ENCODE data around the gene LAPTM5. TPM values are rescaled to one million over a fixed set of nuclear protein-coding genes. Genes with fewer than 3 reads are reported as not detected.

Gene LAPTM5
- total RNA-seq, 1 experiment from 2014 or later: 1.3 TPM

GRCh38 chr1:30744060-30744756, 13.4 kb downstream of the LAPTM5 start:
- peak; percentile 57 for DNase-seq (ENCODE audit: low read depth)

GRCh38 chr1:30743584-30744059, 14.0 kb downstream of the LAPTM5 start:
- peak; percentile 39 for DNase-seq (ENCODE audit: low read depth)

GRCh38 chr1:30742963-30743559, 14.5 kb downstream of the LAPTM5 start:
- no peak for DNase-seq (ENCODE audit: low read depth)

- DNase-seq (ENCODE audit: low read depth): no peak
Measured at GRCh38 chr1:30742300-30742962, 15.1 kb downstream of the LAPTM5 start.

- no peak for DNase-seq (ENCODE audit: low read depth)
Measured at GRCh38 chr1:30741239-30741894, 16.2 kb downstream of the LAPTM5 start.

- DNase-seq (ENCODE audit: low read depth): no peak
Measured at GRCh38 chr1:30740251-30741238, 17.0 kb downstream of the LAPTM5 start.

GRCh38 chr1:30739601-30740000, 18.0 kb downstream of the LAPTM5 start:
- no peak for DNase-seq (ENCODE audit: low read depth)

- DNase-seq (ENCODE audit: low read depth): no peak
Measured at GRCh38 chr1:30738715-30739559, 18.6 kb downstream of the LAPTM5 start.

GRCh38 chr1:30738040-30738714, 19.4 kb downstream of the LAPTM5 start:
- no peak for DNase-seq (ENCODE audit: low read depth)

- DNase-seq (ENCODE audit: low read depth): no peak
Measured at GRCh38 chr1:30737357-30738039, 20.1 kb downstream of the LAPTM5 start.

GRCh38 chr1:30735668-30736498, 21.7 kb downstream of the LAPTM5 start:
- no peak for DNase-seq (ENCODE audit: low read depth)

- no peak for DNase-seq (ENCODE audit: low read depth)
Measured at GRCh38 chr1:30735124-30735523, 22.4 kb downstream of the LAPTM5 start.

GRCh38 chr1:30734580-30734979, 23.0 kb downstream of the LAPTM5 start:
- no peak for DNase-seq (ENCODE audit: low read depth)

GRCh38 chr1:30734106-30734505, 23.5 kb downstream of the LAPTM5 start:
- DNase-seq (ENCODE audit: low read depth): no peak

- no peak for DNase-seq (ENCODE audit: low read depth)
Measured at GRCh38 chr1:30733493-30733892, 24.1 kb downstream of the LAPTM5 start.

- DNase-seq (ENCODE audit: low read depth): peak; percentile 95
Measured at GRCh38 chr1:30732277-30732996, 25.1 kb downstream of the LAPTM5 start.

GRCh38 chr1:30731806-30732276, 25.7 kb downstream of the LAPTM5 start:
- DNase-seq (ENCODE audit: low read depth): no peak

Data from LHCN-M2 (cell line).